SU-DHL-6 (cell line): ENCODE results near the gene NEU4.

Source experiments
- EZH2phosphoT487 ChIP-seq: fragments of 200-600 bp; sonication (generic), shearing (Covaris generic); conservative IDR thresholded peaks from 2 replicates; pipeline ENCODE4 v1.6.1; 2018; ENCODE audit warnings: mild to moderate bottlenecking, antibody characterized with exemption, low read length, moderate library complexity, mixed read lengths
- TF ChIP-seq, protein P1 (sequence below): fragments of 200-600 bp; sonication (generic); IDR thresholded peaks from one replicate; pipeline ENCODE4 v1.5.1; 2017; ENCODE audit warnings: antibody characterized with exemption, mild to moderate bottlenecking, low read length, moderate library complexity; ENCODE audit not compliant: insufficient read depth, poor library complexity, severe bottlenecking

GRCh38 chr2:241762933-241763369 lies 46.0 kb upstream of the NEU4 start:
- TF ChIP-seq EZH2phosphoT487, result no peak
- TF ChIP-seq, protein P1, sequence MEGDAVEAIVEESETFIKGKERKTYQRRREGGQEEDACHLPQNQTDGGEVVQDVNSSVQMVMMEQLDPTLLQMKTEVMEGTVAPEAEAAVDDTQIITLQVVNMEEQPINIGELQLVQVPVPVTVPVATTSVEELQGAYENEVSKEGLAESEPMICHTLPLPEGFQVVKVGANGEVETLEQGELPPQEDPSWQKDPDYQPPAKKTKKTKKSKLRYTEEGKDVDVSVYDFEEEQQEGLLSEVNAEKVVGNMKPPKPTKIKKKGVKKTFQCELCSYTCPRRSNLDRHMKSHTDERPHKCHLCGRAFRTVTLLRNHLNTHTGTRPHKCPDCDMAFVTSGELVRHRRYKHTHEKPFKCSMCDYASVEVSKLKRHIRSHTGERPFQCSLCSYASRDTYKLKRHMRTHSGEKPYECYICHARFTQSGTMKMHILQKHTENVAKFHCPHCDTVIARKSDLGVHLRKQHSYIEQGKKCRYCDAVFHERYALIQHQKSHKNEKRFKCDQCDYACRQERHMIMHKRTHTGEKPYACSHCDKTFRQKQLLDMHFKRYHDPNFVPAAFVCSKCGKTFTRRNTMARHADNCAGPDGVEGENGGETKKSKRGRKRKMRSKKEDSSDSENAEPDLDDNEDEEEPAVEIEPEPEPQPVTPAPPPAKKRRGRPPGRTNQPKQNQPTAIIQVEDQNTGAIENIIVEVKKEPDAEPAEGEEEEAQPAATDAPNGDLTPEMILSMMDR, result no peak
